ENCODE measurements around the gene NHERF2.
"Not testable (repeated sequence)": the region's sequence is repeated elsewhere in the genome, so short reads cannot be mapped to it uniquely, and the experiment has no call there.

Gene NHERF2

DNA sequence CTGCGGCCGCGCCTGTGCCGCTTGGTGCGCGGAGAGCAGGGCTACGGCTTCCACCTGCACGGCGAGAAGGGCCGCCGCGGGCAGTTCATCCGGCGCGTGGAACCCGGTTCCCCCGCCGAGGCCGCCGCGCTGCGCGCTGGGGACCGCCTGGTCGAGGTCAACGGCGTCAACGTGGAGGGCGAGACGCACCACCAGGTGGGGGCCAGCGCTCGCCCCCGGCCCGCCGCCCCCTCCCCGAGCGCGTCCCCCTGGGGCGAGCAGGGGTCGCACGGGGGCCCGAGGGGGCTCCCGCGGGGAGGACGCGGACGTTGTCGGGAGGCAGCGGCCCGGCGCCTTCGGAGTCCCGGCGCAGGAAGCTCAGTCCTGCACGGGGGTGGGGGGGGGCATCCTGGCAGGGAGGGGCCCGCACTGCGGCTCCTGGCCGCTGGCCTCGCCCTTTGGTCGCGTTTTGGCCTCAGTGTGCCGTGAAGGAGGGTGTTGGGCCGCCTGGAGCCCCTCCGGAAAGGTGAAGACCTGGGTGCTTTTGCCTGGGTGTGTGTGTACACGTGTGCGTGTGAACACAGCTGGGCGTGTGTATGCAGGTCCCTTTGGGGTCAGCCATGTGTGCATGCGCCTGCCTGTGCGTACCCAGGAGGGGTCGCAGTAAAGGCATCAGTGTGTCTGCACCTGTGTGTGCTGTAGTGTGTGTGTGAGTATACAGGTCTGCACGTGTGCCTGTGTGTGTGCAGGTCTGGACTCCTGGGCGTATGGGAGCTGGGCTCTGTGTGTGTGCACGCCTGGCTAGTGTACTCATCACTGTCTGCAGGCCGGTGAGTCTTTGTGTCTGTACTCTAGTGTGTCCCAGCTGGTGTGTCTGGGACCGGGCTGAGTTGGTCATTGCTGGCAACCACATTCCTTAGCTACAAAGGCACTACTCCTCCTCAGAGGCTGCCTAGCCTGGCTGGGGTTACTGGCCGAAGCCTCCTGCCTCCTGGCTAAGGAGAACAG is 615 bp downstream of the NHERF2 start:
- no peak for DNase-seq (ENCODE audit: low read depth in 2 of 2)

DNA sequence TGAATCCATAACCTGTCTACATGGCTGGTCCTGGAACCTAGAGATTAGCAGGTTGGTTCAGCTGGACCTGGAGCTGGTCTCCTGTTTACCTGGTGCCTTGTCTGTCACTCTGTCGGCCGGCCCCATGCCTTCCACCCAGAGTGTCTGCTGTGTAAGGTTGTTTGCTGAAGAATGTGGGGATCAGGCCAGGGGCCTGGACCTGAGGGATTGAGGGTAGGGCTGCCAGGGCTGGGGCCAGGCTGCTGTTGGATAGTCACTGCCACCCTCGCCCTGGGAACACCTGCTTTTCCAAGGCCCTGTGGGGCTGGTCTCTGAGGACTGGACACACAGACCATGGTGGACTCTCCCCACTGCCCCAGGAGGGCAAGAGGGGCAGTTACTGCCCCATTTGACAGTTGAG is 1.4 kb downstream of the NHERF2 start:
- no peak for DNase-seq (ENCODE audit: low read depth in 2 of 2)

DNA sequence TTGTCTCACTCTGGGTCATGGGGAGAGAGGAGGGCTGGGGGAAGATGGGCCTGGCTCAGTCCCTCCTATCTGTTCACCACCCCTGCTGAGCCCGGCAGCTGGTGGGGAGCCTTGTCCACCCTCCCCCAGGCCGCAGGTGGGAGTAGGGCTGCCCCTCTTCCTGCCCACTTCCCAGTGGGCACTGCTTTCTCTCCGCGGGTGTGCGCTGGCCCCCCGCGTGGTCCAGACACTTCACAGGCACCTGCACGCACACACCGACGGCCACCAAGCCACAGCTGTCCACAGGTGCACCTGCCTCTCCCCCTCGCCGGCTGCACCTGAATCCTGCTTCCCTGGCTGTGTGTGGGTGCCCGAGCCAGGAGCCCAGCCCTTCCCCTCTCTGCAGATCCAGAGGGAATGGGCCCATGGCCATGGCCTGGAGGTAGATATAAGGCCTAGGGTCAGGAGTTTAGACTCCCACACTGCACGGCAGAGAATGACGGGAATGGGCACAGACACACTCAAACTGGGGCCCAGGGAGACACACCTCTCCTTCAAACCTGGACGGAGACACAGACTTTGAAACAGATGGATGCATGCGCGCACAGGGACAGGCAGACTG is 2.0 kb downstream of the NHERF2 start:
- no peak for DNase-seq (ENCODE audit: low read depth in 2 of 2)

DNA sequence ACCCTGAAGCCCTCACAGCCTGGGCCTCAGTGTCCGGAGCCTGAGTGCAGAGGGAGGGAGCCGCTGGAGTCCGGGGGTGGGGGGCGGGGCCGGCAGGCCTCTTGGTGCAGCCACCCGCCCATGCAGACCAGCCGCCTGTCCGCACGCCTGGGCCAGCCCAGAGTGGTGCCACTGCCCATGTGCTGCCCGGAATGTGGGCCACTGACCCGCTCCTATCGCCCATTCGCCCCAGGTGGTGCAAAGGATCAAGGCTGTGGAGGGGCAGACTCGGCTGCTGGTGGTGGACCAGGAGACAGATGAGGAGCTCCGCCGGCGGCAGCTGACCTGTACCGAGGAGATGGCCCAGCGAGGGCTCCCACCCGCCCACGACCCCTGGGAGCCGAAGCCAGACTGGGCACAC is 2.6 kb downstream of the NHERF2 start:
- DNase-seq (ENCODE audit: low read depth in 2 of 2), result no peak

DNA sequence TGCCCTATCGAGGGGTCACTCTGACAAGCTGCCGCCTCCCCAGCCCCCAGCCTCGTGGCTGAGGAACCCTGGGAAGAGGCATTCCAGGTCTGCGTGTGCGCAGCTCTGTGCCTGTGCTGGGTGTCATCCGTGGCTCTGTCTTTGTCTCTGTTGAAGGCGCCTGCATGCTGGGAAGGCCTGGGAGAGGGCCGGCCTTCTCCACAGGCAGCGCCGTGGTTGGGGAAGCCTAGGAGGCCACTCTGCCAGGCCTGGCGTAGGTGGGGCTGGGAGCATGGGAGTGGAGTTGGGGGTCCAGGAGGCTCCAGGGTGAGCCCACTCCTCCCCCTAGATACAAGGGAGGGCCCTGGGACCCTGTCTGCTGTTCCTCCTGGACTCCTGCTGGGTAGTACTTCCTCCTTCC is 3.3 kb downstream of the NHERF2 start:
- no peak for DNase-seq (ENCODE audit: low read depth in 2 of 2)

DNA sequence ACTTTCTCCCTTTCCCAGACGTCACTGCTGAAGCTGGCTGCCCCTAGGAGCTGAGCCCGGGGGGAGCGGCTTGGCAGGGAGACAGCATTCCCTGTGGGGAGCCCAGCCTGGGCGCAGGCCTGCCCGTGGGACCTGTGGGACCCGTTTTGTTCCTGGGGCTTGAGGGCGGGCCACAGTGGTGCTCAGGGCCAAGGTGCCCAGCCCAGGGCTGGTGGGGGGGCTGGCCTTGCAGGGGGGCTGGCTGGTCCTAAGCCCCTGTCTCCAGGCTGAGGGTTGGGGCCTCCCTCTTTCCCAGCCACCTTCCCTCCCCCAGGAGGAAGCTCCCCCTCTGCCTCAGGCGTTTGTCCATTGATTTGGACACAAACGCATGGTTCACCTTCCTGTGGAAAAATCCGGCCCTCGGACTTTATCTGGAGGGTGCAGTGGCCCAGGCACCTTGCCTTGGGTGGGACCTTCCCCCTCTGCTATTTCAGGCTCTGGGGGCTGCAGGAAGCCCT is 4.4 kb downstream of the NHERF2 start:
- no peak for DNase-seq (ENCODE audit: low read depth in 2 of 2)

DNA sequence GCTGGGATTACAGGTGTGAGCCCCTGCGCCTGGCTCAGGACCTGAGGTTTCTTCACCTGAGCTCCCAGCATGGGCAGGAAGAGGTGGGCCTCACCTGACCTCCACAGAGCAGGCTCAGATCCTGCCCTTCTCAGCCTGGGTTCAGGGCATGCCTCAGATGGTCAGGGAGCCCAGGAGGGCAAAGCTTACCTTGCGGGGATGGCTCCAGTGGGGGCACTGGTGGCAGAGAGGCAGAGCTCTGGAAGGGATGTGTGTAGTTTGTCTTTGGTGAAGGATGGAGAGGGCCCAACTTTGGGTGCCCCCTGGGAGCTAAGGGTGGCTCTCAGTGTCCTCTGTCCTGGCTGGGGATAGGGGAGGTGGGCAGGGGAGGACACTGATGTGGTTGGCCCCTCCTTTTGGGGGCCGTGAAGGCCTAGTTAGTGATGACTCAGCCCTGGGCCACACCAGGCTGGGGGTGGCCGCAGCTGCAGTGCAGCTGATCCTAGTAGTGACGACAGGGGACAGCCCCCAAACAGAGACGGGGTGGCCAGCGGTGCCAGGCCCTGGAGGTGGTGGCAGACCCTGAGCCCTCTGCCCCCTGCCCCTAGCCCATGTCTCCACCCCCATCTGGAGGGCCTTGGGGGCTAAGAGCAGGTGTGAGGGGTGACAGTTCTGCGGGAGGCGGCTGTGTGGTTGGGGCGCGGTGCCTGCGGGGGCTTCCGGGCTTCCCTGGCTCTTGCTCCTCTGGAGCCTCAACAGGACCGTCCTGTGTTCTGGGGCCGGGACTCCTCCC is 5.8 kb downstream of the NHERF2 start:
- no peak for DNase-seq (ENCODE audit: low read depth in 2 of 2)

DNA sequence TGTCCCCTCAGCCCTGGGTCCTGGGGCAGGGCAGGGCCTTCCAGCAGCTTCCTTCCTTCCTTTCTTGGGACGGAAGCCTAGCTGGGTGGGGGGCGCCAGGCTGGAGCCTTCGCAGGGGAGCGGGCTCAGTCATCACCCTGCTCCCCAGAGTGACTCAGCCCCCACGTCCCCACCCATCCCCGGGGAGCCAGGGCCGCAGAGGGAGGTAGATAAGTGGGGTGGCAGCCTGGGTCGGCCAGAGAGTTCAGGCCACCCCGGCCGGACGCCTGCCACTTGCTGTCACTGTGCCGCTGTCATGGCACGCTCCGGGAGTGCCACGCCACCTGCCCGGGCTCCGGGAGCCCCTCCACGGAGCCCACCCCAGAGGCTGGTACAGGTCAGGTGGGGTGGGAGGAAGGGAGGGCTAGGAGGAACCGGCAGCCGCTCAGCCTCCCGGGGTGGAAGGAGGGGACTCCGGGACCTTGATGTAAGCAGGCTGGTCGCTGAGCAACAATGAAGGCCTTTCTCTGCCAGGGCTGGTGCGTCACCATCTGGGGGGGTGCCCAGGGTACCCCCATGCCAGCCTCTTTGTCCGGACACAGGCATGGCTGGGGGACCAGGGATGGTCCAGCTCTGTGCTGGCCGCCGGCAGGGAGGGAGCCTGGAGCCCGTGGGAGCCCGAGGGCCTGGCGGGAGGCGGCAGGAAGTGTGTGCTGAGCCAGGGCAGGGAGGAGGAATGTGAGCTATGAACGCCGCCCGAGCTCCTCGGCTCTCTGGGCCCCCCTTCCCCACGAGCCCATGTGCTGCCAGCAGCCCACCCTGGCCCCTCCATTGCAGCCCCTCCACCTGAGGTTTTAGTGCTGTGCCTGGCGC is 6.6 kb downstream of the NHERF2 start:
- DNase-seq (ENCODE audit: low read depth in 2 of 2), result no peak

DNA sequence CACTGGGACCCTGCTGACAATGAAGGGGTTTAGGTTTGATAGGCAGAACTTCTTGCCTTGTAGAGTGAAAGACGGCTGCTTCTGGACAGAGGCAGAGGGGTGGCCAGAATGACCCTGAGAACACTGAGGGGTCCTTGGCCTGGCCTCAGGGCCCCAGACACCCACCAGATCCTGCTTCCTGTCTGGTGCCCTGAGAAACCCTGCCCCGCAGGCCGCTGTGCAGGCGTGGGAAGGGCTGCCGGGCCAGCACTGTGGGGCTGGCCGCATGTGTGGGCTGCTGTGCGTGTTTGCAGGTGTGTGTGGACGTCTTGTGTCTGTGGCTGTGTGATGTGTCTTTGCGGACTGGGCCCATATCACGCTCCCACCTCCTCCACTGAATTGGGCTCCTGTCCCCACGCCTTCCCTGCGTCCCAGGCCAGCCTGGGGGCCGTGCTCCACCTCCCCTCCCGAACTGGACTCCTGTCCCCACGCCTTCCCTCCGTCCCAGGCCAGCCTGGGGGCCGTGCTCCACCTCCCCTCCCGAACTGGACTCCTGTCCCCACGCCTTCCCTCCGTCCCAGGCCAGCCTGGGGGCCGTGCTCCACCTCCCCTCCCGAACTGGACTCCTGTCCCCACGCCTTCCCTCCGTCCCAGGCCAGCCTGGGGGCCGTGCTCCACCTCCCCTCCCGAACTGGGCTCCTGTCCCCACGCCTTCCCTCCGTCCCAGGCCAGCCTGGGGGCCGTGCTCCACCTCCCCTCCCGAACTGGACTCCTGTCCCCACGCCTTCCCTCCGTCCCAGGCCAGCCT is 7.4 kb downstream of the NHERF2 start:
- DNase-seq (ENCODE audit: low read depth in 2 of 2), result not testable (repeated sequence)

DNA sequence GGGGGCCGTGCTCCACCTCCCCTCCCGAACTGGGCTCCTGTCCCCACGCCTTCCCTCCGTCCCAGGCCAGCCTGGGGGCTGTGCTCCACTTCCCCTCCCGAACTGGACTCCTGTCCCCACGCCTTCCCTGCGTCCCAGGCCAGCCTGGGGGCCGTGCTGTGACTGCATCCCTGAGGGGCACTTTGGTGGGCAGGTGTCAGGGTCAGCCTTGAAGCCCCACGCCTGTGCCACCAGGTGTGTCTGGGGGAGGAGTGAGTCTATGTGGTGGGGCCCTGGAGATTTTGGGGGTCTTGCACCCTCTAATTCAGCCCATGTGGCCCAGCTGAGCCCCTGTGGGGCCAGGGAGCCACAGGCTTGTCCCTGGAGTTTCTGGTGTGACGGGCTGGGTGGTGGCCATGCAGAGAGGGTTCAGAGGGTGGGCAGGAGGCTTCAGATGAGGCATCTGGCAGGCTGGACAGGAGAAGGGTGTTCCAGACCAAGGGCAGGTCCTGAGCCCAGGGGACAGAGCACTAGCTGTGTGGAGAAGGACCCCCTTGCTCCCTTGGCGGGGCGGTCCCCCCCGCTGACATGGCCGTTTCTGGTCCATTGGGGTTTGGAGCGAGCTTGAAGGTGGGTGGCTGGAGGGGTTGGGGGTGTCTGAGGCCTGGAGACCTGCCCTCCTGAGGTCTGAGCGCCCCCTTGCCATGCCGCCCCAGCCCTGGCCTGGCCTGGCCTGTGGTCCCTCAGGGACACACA is 8.2 kb downstream of the NHERF2 start:
- no peak for DNase-seq (ENCODE audit: low read depth in 2 of 2)

DNA sequence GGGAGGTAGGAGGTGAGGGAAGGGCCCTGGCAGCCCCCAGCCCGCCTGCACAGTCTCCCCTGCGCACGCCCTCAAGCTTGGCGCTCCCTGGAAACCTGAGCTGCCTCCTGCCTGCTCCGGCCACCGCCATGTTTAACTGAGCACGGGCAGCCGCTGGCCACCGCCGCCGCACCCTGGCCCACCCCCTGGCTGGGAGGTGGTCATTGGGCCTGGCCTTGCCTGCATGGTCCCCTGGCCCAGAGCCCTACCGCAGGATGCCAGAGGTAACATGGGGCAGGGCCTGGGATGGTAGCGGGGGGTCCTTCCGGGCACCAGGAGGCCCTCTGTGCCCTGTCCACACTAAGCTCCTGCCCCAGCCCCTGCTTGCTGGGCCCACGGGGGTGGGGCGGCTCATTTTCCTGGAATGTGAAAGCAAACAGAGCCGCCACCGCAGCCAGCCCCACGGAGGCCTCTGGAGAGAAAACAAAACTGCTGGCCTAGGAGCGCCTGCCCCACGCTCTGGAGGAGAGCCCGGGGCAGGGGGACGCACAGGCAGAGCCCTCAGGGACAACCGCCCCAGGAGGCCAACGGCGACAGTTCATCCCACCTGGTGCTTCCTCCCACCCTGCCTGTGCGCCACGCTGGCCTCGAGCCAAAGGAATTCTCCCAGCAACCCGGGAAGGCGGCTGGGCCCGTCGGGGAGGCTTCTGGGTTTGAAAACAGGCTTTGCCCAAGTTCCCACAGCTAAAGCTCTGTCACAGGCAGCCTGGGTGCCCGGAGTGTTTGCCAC is 8.9 kb downstream of the NHERF2 start:
- DNase-seq (ENCODE audit: low read depth in 2 of 2), result no peak

DNA sequence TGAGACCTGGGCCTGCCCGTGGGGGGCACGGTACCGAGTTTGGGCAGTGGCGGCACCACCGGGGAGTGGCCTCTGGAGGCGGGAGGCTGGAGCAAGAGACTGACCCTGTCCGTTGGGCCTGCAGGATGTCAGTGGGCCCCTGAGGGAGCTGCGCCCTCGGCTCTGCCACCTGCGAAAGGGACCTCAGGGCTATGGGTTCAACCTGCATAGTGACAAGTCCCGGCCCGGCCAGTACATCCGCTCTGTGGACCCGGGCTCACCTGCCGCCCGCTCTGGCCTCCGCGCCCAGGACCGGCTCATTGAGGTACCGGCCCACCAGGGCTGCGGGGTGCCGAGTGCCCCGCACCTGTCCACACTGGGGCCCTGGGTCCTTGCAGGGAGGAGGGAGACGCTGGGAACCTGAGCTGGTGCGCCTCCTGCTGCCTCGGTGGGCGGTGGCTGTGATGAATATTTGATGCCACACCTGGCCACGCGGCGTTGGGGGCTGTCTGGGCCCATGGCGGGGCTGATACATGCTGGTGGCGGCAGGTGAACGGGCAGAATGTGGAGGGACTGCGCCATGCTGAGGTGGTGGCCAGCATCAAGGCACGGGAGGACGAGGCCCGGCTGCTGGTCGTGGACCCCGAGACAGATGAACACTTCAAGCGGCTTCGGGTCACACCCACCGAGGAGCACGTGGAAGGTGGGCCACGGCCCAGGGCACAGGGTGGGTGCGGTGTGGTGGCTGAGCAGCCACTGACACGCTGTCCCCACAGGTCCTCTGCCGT is 9.7 kb downstream of the NHERF2 start:
- DNase-seq (ENCODE audit: low read depth in 2 of 2), result no peak

DNA sequence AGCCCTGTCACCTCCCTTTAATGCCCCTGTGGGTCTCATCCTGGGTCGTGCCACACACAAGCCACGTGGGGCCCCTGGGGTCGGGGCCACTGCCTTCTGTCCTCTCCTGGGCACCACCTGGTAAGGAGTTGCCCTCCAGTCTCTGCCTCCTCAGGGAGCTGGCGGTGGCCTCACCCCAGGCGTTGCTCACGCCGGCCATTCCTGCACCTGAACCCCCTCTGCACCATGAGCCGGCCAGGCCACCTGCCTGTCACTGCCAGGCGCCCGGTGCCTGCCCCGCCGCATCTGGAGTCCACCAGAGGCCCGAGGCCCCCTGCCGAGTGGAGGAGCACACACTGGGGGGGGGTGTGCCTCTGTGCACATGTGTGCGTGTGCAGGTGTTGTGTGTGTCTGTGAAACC is 10.4 kb downstream of the NHERF2 start:
- no peak for DNase-seq (ENCODE audit: low read depth in 2 of 2)

DNA sequence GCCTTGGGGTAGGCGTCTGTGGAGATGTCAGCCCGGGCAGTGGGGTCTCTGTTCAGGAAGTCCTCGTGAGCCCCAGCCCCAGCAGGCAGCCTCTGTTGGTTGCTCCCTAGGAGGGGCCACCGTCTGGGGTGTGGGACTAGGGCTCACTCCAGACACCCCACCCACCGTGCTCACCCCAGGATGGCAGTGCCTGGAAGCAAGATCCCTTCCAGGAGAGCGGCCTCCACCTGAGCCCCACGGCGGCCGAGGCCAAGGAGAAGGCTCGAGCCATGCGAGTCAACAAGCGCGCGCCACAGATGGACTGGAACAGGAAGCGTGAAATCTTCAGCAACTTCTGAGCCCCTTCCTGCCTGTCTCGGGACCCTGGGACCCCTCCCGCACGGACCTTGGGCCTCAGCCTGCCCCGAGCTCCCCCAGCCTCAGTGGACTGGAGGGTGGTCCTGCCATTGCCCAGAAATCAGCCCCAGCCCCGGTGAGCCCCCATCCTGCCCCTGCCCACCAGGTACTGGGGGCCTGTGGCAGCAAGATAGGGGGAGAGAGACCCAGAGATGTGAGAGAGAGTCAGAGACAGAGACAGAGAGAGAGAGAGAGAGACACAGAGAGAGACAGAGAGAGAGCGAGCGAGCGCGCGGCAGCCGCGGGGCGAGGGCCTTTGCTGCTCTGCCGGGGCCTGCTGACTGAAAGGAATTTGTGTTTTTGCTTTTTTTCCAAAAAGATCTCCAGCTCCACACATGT is 11.1 kb downstream of the NHERF2 start:
- no peak for DNase-seq (ENCODE audit: low read depth in 2 of 2)

DNA sequence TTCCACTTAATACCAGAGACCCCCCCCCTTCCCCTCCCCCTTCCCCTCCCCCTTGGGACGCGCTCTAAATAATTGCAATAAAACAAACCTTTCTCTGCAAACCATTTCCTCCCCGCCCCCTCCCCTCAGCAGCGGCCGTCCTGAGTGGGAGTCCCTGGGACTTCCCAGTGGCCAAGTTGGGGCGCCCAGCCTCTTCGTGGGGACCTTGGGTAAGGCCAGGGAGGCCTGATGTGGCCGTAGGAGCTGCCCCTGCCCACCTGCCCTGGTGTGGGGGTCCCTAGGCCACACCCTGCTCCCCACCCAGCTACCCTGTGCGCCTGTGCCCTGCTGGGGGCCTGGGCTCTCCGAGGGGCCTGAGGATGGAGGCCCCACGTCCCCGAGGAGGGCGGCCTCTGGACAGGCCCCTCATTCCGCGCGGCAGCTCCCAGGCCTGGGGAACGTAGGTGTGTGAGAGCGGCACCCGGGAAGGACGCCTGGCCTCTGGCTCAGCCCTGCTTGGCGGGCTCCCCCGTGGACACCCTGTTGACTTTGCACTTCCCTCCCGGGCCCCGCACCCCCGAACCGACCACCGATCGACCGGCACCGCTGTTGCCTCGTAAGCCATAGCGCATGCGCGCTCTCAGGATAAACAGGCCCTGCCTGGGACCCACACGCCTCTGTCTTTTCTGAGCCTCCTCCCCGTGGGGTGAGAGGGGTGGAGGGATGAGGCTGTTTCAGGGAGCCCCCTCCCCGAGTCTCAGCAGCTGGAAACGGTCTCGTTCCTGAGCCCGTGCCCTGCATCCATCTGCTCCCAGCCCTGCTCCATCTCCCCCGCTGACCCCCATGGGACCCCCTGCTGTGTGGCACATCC is 11.9 kb downstream of the NHERF2 start:
- DNase-seq (ENCODE audit: low read depth in 2 of 2), result no peak

DNA sequence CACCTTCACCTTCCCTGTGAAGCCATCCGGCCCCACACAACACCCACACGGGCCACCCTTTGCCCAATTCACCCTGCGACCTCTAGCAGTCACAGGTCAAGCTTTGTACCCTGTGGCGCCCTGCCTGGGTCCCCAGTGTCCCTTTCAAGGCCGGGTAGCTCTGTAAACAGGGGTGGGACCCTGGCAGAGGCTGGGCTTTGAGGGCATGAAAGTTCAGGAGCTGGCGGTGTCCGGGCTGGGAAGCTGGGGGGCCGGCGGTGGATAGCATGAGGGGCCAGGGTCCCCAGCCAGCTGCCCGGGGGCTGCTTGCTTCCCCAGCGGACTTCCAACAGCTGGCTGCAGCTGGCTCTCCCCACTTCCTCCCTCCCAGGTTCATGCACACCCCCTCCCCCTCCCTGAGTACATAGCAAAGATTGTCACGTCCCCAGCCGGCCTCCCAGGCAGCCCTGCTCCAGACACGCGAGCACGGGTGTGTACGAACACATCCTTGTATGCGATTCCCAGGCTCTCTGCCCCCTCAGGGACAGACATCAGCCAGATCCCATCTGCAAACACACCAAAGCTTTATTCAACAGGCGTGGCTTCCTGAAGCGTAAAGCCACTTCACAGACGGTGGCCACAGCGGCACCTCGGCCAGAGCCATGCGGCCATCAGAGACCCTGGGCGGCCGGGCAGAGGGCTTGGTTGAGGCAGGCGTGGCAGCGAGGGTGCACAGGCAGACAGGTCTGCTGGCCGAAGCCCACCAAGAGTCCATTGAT is 12.8 kb downstream of the NHERF2 start:
- DNase-seq (ENCODE audit: low read depth in 2 of 2), result no peak

Data from stimulated activated CD8-positive, alpha-beta memory T cell treated with anti-CD3 and anti-CD28 coated beads, Interleukin-2, amount 100 ng/mL, for 1 hour (primary cell).